Right forelimb (tissue), 1 donor: Measurements from ENCODE around the gene CCDC177.

ENCODE experiments used
- DNase-seq: peaks from one replicate; pipeline ENCODE4 v3.0.0-alpha.2; 2018

CCDC177 gene

DNA sequence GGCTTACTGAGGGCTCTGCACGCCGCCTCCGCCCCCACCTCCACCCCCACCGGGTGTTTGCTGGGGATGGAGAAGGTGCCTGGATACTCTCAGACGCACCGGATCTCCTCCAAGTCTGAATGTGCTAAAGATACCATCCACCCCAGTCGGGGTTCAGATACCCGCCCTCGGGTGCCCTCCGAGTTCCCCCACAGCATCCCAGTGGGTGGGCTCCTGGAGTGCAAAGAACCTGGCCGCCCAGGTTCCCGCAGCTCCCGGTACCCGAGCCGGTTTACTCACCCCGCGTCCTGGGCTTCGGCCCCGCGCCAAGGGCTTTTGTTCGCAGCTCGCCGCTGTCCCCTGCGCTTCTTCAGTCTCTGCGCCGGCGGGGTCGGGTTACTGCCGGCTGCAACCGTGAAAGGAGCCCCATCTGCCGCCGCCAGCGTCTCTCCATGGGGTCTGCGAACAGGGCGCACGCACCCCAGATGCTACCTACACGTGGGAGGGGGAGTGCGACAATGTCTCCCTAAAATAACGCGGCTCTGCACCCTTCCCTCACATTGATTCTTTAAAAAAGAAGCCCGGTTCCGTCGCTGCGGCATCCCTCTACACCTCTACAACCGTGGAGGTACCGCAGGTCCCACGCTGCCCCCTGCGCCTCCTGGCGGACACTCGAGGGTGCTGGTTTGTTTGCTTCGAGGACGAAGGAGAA, at the start of gene CCDC177:
TSS of gene CCDC177 (minus strand) at position 609 of the 691 bp plus-strand sequence. CDS start 1,249 bp downstream, outside the sequence.
- peak; percentile 76 for DNase-seq

DNA sequence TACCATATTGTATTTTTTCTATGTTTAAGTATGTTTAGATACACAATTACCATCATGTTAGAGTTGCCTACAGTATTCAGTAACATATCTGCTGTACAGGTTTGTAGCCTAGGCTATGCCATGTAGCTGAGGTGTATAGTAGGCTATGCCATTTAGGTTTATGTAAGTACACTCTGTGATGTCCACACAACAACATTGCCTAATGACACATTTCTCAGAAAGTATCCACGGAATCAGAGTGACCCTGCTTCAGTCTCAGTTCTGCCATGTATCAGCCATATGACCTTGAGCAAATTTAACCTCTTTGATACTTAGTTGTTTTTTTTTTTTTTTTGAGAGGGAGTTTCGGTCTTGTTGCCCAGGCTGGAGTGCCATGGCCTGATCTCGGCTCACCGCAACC, 49.5 kb upstream of the CCDC177 start:
- no peak for DNase-seq

DNA sequence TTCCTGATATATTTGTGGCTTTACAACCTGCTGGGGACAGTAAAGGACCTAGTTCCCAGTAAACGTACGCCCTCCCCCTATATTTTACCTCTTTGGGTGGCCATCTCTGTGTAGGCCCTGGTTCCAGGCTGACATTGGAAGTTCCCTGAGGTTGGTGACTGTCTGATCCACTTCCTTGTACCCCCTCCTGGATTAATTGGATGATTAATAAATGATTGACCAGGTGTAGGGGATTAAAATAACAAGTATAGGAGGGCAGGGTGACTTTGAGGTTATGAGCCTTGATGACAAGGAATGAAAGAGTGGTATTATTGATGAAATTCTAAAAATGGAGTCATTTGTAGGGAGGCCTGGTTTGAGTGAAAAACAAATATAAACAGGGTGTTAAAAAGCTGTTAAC, 46.3 kb upstream of the CCDC177 start:
- no peak for DNase-seq

DNA sequence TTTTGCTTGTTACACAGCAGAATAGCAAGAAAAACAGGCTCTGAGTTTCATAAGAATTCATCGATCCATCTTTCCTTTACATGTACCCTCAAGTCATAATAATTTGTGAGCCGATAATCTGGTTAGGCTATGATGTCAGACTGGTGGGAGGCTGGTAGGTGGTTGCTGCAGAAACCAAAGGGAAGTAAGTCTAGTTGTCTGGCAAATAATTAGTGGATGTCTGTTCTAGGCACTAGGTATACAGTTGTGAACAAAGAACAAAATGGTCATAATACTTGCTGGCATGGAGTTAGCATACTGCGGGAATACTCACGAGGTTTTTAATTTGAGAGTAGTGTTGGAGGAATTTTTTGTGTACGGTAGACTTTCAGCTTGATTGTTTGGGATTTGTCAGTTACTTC, 45.5 kb upstream of the CCDC177 start:
- DNase-seq = no peak

DNA sequence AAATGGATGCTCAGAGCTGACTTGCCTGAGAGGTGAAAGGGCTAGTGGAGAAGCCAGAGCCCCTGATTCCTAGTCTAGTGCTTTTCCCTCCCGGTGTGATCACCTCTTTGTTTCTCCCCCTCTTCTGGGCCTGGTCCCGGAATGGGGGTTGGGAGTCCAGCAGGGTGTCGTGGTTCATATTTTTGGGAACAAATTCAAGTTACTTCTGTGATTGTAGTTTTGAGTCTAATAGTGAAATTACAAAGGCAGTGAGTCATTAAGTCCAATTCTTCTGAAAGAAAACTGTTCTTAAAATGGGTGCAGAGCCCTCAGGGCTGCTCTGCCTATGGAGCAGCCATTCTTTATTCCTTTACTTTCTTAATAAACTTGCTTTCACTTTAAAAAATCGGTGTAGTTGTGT, 44.3 kb upstream of the CCDC177 start:
- DNase-seq = no peak

DNA sequence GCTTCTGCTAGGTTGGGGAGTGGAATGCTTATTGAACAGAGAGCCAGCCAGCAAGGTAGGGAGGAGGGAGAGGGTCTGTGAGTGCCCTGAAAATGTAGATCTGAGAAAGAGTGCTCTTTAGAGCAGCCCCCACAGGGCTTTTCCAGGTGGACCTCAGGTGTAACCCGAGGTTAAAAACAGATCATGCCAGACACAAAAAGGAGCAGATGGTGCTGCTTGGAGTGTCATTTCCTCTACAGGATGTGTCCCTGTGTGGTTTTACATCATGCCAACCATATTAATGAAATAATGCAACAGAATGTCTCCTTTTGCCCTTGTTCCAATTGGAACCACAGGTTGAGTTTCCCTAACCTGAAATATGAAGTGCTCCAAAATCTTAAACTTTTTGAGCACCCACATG, 43.1 kb upstream of the CCDC177 start:
- DNase-seq = no peak

DNA sequence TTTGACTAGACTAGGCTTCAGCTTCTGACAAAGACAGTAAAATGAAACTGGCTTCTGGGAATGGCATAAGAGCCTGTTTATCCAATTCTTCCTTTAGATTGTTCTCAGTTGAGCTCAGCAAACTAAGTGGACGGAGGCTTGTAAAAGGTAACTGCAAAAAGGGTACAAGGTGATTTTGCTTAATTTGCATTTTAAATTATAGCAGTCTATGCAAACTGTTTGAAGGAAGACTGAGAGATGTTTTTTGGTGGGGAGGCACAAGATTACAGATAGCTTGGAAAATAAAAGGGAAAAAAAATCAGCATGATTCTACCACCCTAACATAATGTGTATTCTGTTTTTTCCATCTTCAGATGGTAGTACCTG, 41.7 kb upstream of the CCDC177 start:
- DNase-seq = no peak

DNA sequence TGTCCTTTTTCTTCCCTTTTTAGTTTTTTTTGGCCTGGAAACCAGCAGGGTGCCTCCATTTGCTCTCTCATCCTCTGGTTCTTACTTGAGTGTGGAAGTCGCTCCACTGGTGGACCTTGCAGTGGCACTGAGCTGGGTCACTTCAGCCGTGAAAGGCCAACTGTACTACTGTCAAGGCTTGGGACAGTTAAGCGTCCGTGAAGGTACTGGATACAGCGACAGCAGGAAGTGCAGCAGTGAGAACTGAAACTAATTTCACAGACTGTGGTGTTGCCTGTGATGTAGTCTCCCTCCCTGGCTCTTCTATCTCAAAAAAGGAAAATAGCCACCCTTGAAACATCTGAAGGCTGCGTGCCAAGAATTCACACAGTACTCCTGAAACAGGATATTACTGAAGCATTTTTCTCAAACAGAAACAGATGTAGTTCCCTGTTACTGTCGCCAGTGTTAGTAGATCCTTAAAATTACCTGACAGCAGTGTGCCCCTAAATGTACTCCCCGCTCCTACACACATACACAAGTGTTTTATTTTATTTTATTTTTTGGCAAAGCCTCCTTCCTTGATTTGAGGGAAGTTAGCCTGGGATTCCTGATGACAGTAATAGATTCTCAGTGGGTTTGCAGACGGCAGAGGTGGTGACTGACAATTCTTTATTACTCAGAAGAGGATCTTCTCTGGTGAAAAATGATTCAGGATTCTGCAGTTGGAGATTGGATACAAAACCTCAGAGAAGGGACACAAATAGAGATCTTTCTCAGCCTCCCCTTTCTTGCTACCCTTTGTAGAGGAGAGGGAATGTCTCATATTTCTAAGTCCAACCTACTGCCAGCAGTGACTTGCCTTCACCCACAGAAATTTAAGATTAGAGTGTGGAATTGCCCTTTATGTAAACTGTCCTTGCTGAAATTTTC, 41.1 kb upstream of the CCDC177 start:
- peak; percentile 60 for DNase-seq

DNA sequence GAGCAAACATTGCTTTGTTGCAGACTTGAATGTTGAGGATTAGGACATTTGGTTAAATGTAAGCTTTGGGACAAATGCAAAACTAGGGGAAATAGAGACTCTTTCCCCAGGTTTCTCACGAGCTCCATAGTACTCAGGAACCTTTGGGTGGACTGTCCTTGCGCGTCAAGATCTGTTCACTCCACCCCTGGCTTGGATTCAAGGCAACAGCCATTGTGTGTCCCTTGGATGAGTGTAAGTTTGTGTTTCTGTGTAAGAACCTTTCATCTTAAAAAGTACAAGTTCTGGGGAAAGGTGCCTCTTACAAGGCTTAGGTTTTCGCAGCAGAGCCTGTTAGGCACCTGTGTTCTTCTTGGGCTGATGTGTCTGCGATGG, 40.4 kb upstream of the CCDC177 start:
- no peak for DNase-seq

DNA sequence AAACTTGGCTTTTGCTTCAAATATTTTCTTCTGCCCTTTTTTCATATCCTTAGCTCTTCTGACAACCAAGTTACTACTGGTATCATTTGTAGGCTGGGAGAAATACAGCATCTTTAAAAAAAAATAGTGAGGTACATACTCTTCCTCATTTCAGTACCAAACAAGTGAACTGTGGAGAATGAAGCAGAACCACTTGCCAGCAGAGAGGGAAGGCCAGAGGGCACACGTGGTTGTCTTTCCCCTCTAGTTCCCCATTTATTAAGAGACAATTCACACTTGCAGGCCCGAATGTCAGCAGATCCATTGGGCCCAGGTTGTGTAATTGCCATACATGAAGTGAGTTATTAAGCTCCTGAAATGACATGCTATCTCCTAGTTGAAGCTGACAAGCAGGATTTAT, 39.9 kb upstream of the CCDC177 start:
- DNase-seq = no peak

DNA sequence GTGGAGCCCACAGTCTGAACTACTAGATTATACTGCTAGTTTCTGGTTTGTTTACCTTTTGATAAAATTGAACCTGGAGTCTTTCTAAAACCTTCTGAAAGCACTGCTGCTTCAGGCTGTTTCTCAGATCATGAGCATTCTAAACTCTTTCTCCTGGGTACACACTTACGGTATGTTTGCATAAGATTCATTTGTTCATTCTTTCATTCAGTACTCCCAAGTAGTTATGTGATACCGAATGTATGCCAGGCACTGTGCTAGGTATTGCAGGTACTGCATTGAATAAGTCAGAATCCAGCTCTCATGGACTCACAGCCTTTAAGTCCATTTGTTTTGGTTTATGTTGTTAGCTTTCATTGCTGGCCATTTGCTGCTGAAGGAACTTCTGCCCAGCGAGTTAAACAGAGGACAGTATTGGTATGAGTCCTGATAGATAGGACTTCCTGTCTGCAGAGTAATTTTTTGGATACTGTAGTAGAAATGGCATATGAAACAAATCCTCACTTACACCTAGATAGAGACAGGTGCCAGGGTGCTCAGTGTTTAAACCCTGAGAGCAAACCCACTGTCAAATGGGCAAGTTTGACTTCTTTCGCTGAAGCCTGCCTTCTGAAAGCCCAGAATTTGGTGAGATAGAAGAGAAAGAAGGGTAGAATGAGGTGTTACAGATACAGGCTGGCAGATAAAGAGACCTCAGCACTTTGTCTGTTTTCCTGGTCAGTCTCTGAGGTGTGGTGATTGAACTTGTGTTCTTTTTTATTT, 38.8 kb upstream of the CCDC177 start:
- DNase-seq = no peak

DNA sequence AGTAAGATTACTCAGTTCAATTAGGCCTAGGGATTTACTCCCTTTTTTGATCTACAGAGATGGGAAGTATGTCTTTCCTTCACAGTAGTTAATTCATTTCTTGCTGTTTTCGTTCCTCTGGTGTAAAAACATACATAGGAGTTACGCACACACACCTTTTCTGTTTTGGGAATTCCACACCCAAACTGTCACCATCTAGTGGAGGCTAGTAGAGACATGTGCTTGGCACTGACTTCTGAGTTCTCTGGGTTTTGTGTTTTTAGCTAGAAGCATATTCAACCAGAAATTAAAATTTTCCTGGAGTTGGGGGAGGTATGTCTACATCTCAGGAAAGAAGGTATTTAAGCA, 38.1 kb upstream of the CCDC177 start:
- no peak for DNase-seq

DNA sequence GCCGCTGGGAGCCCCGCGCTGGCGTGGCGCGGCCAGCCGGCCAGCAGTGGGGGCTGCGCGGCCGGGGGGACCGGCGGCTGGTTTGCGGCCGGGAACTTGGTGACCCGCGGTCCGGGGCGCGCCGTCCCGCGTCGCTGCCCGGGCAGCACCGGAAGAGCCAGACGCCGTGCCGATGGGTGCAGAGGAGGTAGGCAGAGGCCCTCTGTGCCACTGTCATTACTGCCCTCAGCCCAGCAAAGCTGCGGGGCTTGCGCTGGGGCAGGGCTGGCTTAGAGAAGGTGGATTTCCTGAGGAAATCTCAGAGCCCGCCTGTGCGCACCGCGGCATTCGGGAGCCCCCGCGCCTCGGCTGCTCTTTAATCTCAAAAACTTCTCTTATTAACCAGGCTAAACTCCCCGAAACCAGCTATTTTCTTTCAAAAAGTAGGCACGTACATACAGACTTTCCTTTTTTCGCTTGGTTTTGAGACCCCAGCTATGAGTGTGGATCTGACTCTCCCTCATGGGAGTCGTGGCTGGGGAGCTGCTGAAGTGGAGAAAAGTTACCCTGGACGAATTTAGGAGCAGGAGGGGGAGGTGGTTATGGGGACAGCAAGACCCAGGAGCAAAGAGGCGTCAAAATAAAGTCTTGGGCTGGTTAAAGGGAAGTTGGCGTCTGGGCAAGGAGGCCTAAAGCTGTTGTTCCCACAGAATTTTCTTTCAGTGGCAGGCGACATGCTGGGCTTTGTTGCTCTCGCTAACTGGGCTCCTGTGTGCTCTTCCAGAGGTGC, 37.5 kb upstream of the CCDC177 start:
- DNase-seq = peak; percentile 63

DNA sequence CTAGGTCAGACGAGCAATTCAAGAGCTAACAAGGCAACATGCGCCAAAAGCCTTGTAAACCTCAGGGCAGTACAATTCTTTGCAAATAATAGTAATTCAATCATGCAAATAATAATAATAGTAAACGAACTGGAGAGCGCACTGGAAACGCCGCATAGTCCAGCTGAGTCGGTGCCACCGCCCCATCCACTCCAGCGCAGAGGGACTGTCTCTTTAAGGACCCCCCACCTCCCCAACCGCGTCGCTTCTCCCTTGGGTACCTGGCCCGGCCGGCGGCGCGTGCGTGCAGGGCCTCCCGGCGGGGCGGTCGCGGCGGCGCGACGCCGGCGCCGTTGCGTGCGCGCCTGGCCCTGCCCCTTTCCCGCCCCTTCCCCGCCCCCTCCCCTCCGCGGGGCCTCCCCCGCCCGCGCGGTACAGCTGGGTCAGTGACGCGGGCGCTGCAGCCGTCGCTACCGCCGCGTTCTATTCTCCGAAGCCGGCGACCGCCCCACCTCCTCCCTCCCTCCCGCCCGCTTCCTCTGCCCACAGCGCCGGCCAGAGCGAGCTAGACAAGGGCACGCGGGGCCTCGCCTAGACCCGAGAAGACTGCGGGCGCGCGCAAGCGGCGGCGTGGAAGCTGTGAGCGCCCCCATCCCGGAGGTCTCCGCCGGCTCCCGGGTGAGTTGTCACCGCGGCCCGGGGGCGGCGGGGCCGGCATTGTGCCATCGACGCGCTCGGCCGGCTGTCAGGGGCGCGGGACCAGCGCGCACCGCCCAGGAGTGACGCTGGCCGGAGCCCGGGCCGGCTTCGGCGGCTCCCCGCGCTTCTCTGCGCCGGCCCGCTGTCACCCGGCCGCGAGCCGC, 36.7 kb upstream of the CCDC177 start, which contains the start of gene SUSD6:
TSS of gene SUSD6 (plus strand) at position 425 of the 842 bp plus-strand sequence. CDS start 46,997 bp downstream, outside the sequence.
- DNase-seq = peak; percentile 96

DNA sequence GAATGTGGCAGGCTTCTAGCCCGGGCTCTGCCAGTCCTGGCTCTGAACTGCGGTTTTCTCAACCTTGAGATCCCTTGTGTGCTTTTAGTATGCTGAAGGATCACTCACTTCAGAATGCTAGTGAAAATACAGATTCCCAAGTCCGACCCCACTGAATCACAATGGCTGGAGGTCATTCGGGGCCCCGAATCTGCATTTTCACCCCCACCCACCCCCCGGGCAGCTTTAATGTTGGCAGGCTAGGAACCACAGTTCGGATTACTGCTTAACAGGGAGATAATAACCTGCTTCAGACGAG, 36.2 kb upstream of the CCDC177 start:
- peak; percentile 55 for DNase-seq

DNA sequence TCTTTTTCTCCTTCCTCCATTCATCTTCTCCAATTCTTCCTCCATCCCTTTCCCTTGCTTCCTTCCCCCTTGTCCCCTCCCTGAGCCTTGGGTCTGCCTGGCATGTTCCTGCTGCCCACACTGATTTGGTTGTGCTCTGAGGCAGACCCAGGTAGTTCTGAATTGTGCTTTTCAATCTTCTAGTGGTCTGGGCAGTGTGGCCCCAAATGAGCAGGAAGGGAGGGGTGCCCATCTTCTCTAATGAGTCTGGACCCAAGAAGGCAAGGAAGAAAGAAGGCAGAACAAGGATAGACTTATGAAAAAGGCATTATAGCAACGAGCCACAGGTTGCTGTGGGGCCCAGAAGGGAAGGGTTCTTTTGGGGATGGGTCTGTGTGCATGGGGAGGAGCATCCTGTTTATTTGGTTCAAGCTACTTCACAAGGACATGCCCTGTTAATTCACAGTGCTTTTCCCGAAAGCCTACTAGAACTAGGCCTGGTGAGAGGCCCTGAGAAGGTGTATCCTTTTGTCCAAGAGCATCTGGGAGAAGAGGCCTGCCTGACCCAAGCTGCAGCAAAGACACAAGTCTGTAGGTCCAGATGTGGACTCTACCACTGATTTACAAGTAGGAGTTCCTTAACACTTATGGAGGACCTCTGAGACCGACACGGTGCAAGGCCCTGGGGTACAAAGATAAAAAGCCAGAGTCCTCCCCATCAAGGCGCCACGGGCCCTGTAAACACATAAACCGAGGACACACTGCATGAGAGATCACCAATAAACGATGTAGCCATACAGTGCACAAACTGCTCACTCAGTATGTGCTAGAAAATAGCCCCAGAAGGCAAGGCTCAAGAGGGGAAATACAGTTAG, 35.6 kb upstream of the CCDC177 start:
- peak; percentile 63 for DNase-seq

DNA sequence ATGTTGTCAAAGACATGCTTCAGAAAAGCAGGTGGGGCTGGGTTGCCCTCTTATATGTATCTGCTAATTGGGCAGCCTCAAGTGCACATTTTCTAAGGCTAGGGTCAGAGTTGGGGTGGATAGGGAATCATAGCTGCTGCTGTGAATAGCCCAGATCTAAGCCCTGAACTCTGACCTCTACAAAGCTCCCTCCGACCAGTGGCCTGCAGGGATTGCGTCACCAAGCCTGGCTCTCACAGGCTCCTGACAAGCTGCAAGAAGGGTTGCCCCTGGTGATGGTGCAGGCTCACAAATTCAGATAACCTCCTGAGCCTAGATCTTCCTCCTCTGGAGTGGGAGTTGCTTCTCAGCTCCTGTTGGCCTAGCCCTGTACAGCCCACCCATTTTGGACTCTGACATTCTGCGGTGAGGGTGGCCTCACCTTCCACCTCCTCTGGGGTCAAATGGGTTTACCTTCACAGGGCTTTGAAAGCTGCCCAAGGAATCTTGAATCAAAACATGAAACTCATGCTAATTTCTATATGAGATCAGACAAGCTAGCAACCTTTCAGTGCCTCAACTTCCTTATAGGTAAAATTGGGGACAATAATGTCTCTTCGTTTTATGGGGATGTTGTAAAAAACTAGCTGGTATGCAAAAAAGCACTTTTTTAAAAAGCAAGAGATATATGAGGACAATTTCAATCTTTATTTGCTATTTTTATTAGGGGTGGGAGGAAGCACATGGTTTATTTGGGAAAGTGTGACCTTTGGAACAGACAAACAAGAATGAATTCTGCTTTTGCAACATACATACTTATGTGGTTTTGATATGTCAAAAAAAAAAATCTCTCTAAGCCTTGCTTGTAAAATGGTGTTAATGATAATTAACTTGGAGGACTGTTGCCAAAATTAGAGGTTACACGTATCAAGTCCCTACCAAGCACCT, 31.9 kb upstream of the CCDC177 start:
- DNase-seq = no peak

DNA sequence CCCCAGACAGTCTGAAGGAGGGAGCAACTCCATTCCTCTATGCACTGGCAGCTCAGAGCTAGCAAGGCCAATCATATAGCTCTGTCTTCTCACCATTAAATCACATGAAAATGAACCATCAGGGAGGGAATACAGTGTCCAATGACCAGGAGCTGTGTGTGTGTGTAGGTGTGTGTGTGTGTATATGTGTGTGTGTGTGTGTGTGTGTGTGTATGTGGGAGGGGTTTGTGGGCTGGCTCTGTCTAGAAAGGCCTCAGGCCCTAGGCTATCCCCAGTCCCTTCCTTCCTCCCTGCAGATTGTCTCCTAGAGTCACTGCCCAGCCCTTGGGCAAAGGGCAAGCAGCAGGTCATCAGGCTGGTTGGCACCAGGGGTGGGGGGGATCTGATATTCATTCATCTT, 31.1 kb upstream of the CCDC177 start:
- DNase-seq = no peak

DNA sequence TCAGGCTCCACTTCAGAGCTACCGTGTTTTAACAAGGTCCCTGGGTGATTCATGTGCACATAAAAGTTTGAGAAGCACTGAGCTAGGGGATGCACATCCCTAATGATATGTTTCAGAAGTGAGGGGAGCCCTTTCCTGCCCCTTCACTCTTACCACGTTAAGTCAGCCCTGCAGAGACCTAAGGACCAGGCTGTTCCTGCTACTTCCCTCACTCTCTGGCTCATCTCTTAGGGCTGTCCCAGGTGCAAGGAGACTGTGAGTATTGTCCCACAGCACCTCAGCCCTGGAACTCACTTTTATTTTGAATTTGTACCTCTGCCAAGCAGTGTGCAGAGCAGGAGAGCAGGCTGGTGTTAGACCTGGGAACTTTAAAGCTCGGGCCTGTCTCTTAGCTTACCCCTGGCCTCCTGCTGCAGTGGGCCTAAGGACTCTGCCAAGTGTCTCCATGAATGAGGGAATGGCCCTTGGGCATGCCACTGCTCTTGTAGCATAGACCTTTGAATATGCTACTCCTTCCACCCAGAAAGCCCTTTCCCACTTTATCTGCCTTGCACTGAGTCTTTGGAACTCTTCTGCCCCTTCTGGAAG, 25.7 kb upstream of the CCDC177 start:
- no peak for DNase-seq
